ENCODE measurements around the gene IL4R.

IL4R gene

DNA sequence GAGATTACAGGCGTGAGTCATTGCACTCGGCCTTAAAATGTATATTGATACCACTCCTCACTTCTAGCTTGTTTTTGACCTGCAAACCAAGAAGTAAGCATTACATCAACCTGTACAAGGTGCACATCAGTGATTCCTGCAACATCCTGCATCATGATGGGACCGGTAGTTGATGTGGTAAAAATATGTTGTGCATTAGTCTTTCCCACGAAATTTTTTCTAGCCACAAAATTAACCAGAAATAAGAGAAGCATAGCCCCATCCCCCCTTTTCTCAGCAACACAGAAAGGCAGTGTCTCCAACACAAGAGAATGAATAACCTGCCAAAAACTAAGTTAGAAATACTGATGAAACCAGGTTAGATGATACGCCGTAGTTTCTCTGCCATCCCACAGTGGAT, 24.1 kb upstream of the IL4R start:
- no peak for DNase-seq

DNA sequence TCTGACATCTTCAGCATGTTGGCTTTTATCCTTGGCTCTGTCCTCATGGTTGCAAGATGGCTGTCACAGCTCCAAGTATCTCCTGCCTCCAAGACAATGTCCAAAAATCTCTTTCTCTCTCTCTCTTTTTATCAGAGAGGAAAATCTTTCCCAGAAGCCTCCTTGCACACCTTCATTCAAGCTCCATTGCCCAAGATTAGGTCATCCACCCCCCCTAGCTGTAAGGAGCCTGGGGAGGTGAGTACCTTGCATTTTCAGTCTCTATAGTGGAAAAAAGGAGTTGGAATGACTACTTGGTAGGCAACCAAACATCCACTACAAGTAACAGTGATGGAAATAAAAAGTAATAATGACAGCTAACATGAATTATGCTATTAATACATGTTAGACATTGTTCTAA, 23.2 kb upstream of the IL4R start:
- DNase-seq = no peak

DNA sequence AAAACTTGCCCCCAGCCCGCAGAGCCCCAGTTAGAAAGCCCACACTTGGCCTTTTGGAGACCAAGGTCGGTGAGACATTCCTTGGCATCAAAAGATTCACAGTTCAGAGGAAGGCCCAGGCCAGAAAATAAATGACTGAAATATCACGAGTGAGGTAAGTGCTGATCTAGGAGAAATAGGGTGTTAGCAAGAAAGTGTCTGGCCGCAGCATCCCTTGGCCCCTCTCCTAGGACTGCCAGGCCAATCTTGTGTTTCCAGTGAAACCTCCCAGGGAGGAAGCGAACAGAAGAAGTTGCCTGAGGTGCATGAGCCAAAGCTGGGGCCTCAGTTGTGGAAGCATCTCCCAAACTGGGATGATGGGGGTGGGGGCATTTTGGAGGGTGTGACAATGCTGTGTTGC, 22.7 kb upstream of the IL4R start:
- no peak for DNase-seq

DNA sequence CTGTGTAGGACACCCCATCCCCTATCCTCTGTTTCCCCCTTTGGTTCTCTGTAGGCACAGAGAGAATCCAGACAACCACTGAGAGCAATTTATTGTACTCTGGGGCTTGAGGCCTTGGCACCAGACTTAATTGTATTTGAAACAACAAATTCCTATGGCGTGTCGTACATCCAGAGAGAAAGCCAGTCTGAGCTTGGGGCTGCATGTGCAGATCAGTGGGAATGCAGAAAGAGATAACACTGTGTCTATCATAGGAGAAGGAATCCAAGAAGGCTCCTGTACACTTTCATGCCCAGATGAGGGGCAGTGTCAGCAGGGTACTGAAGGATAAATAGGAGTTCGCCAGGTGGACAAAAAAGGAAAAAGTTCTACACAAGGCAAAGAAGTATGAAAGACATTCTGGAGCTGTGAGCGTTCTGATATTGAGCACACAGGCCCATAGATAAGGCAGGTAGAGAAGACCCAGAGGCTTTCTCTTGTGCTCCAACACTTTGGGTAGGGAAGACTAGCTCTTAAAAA, 22.0 kb upstream of the IL4R start:
- no peak for DNase-seq

DNA sequence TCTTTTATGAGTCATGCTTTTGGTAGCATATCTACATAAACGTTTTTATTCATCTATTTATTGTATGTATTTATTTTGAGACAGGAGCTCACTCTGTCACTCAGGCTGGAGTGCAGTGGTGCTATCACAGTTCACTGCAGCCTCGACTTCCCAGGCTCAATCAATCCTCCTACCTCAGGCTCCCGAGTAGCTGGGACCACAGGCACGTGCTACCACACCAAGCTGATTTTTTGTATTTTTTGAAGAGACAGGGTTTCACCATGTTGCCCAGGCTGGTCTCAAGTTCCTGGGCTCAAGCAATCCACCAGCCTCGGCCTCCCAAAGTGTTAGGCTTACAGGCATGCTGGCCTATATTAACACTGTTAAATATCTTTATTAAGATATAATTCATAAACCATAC, 20.4 kb upstream of the IL4R start:
- DNase-seq = no peak

DNA sequence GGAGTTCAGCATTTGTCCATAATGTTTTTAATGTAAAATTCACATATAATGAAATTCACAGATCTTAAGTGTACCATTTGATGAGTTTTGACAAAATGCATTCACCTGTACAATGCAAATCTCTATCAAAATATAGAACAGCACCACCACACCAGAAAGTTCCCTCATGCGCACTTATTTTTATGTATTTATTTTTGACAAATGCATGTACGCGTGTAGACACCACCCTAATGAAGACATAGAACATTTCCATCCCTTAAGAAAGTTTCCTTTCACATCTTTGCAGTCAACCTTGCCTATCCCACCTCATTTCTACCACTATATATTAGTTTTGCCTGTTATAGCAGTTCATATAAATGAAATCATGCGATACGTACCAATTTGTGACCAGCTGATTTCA, 15.6 kb upstream of the IL4R start:
- no peak for DNase-seq

DNA sequence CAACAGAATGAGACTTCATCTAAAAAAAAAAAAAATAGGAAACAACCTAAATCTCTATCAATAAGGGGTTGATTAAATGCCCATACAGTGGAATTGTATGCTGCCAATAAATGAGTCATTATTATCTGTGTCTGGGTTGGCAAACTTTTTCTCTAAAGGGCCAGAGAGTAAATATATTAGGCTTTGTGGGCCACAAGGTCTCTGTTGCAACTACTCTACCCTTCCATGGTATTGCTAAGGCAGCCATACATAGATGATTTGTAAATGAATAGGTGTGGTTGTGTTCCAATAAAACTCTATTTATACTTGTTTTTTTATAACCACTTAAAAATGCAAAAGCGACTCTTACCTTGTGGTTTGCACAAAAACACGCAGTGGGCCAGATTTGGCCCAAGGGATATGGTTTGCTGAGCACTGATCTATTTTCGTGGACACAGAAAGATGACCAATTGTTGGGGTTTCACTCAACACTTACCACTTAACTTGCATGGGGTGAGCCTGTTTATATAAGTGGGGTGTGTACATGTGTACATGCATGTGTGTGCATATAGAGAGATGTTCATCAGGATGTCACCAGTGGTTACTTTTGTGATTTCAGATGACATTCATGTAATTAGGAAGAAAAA, 12.4 kb upstream of the IL4R start:
- no peak for DNase-seq

DNA sequence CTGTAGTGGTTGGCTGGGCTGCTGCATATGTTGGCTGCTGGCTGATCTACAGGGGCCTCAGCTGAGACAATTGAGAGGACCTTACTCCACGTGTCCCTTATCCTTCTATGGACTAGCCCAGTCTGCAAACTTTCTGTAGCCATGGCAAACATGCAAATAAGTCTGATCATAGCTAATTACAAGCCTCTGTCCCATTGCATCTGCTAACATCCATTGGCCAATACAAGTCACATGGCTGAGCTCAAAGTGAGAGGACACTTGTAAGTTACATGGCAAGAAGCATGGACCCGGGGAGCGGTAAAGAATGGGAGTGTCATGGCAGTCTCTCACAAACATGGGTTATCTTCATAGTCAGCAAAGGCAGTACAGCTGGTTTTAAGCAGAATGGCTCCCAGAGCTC, 11.6 kb upstream of the IL4R start:
- DNase-seq = no peak

DNA sequence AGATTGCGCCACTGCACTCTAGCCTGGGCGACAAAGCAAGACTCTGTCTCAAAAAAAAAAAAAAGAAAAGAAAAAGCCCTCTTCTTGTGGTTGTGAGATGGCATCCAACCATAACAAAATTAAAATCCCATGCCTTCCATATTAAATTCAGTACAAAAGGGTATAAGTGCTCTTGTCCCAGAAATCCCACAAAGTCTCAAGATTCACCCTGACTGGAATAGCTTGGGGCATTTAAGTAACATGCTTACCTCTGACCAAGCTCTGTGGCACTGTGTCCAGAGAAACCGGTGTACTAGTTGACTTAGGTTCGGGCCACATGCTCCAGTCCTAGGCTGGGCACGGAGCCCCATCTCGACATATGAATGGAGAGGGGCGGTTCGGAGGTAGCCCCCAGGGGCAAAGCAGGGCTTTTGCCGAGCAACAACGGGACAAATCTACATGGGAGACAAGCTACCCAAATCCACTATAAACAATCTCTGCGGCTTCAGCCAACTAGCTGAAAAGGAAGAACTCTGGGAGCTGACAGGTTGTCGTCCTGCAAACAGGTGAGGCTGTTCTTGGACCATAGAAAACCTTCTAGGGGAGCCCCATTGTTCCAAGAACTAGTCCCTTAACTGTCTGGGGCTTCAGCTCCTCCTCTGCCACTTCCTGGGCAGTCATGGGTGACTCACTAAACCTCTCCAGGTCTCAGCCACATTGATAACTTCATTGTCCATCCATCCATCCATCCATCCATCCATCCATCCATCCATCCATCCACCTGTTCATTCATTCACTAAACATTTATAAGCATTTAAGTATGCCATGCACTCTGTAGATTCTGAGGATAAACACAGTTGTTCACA, 10.3 kb upstream of the IL4R start:
- DNase-seq = no peak

DNA sequence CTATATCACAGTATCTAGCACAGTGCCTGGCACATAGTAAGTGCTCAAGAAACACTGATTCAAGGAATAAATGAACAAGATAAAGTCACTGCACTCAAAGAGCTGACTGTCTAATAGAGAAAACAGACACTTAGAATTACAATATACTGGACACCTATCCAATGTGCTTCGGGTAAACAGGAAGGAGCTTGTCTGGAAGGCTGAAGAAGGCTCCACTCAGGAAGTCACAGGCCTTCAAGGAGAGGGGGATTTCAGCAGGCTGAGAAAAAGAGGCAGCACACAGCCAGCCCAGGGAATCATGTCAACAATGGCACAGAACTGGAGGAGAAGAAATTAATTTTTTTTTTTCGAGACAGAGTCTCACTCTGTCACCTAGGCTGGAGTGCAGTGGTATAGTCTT, 9.7 kb upstream of the IL4R start:
- DNase-seq = no peak

DNA sequence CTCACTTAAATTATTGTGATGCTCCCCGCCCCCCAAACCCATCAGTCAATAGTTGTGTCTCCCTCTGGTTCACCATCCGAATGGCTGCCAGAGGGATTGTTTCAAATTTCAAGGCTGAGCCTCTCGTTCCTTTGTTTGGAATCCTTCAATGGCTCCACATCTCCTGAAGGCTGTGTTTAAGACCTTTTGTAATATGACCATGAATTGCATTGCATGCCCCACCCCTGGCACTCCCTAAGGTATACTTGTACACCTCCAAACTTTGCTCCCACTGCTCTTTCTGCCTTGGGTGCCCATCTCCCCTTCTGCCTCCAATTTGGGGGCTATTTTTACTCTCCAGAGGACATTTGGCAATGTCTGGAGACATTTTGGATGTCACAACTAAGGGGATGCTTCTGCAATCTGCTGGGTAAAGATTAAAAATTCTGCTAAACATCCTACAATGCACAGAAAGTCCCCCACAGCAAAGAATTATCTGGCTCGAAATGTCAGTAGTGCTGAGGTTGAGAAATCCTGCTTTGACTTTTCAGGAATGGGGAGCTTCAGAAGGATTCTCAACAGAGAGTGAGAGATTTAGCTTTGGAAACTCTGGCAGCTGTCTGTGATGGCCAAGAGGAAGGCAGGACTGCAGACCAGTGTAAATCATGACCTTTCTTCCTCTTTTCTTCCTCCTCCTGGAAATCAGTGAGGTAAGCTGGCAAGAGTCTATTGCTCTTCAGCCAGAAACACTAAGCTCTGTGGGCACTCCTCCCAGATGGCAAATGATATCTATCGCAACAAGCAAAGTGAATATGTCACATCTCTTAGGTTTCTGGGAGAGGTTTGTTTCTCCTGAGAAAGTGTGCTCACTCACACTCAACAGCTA, 8.7 kb upstream of the IL4R start:
- no peak for DNase-seq

DNA sequence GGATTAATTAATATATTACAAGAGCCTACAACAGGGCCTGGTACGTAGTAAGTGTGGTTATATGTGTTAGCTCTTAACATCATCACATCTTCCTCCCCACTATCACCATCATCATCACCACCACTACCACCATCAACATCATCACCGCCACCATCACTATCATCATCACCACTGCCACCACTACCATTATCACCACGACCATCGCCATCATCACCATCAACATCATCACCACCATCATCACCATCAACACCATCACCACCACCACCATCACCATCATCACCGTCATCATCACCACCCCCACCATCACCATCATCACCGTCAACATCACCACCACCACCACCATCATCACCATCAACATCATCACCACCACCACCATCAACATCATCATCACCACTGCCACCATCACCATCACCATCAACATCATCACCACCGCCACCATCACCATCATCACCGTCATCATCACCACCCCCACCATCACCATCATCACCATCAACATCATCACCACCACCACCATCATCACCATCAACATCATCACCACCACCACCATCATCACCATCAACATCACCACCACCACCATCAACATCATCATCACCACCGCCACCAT, 7.8 kb upstream of the IL4R start:
- DNase-seq = no peak

DNA sequence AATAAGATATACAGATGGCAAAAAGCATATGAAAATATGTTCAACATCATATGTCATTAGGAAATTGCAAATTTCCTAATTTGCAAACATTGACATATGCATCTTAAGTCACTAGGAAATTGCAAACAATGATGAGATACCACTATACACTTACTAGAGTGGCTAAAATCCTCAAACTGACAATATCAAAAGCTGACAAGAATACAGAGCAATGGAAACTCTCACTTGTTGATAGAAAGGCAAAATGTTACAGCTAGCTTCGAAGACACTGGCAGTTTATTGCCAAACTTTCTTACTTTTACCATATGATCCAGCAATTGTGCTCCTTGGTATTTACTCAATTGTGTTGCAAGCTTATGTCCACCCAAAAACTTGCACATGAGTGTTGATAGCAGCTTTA, 5.0 kb upstream of the IL4R start:
- no peak for DNase-seq

DNA sequence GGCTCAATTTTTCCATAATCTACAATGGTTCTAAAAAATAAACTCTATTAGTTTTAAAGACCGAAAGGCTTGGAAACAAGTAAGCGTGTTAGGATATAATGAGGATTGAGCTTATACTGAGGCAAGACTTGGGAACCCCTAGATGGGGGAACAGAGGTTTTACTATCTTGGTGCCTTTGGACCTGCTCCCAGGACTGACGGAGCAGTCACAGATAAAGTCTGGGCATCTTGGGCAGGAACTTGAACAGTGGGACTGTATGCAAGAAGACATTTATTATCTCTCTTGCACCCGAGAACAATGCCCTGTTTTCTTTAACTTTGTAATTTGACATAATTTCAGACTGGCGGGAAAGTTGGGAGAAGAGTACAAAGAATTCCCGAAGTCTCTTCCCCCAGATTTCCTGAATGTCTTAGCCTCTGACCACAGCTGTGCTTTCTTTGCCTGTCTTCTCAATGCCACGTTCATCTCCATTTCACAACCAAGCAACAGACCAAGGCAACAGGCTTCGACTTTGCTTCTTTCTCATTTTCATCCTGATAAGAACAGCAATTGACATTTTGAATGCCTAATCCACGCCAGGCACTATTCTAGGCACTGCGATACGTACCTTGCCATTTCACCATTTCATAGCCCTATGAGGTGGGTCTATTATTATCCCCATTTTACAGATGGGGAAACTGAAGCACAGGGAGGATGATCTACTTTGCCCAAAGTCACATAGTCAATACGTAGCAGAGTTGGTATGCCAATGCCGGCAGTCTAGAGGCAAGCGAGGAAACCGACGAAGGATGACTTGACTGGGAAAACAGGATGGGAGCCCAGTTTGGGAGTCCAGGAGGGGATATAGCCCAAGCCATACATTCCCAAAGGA, 3.0 kb upstream of the IL4R start:
- DNase-seq = no peak

DNA sequence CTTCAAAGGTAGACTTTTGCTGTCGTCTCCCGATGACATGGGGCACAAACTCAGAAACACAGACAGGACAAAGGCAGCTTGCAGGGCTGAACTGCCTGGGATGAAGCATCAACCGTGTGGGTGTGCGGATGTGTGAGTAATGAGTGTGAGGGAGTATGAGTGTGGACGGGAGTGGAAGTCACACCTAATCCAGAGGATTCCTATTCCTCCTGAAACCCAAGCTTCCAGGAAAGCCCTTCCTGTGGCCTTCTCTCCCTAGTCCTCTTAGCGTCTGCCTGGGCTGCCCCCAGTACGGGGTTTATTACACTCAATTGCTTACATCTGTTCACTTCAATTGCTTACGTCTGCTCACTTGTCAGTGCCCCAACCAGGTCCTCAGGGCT, 2.3 kb upstream of the IL4R start:
- DNase-seq = no peak

DNA sequence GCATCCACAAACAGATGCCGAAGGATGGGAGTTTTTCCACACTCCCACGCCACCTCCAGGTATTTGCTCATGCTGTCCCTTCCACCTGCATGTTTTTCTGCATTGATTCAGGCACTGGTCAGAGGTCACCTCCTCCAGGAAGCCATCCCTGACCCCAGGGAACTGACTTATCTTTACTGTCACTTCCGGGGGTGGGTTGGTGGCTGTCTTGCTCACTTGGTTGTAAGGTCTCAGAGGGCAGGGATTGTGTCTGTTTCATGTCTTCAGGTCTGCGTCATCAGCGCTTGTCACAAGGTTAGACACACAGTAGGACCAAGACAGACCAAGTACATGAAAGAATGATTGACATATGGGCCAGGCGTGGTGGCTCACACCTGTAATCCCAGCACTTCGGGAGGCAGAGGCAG, 1.9 kb upstream of the IL4R start:
- DNase-seq = no peak

DNA sequence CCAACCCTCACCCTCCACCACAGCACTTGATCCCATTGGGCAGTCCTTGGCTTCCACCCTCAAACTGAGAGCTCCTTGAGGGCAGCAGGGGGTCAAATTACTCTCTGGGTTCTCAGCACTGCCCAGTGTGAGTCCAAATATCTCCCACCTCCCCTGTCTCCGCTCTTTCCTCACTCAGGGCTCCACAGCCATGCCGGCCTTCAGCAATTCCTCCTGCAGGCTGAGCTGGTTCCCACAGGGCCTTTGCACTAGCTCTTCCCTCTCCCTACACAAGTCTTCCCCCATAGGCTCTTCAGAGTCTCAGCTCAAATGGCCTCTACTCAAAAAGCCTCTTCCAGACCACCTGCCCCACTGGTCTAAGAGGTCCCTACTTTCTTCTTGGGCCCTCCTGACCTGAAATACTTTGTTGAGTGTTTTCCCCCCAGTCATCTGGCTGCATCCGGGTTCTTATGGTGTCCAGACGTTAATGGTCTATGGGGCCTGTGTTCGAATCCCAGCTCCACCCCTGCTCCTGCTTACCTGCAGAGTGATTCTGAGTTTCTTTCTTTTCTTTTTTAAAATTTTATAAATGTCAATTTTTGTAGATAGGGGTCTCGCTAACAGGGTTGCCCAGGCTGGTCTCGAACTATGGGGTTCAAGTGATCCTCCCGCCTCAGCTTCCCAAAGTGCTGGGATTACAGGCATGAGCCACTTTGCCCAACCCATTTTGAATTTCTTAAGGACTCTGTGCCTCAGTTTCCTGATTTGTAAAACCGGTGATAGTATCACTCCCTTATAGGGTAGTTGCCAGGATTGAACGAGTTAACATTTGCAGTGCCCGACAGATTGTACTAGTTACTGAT, 973 bp upstream of the IL4R start:
- no peak for DNase-seq

DNA sequence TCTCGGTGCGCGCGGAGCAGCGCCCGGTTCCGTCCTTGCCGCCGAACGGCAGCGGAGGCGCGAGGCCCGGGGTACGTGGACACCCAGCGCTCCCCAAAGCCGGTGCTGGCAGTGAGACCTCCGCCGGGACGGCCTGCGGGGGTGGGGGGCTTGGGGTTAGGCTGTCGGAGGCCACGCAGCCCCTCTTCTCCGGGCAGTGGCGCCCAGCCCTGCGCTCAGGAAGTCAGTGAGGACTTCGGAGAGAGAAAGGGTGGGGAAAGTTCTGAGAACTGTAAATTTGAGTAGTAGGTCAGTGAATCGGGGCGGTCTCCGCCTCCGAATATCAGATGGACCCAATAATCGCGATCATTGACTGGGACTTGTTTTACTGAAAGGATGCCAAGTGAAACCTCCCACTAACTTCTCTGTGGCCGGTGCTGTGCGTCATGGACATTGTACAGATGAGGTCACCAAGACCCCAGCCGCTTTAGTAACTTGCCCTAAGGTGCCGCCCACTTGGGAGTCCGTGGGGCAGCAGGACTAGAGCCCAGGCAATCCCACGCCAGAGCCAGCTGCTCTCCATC, 468 bp downstream of the IL4R start:
- no peak for DNase-seq

DNA sequence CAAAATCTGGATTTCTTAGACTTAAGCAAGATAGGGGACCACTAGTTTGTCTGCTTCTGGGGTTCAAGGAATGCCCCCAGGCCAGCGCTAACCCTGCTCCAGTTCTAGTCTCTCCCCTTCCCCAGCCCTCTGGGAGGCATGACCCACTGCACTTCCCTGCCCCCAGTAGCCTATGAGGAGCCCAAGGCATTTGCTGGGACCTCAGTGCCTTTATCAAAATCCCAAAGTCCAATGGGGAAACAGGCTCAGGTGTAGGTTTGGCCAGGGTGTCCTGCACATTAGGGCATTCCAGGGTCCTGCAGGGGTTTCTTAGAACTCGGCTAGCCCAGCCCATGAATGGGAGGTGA, 1.2 kb downstream of the IL4R start:
- DNase-seq = no peak

DNA sequence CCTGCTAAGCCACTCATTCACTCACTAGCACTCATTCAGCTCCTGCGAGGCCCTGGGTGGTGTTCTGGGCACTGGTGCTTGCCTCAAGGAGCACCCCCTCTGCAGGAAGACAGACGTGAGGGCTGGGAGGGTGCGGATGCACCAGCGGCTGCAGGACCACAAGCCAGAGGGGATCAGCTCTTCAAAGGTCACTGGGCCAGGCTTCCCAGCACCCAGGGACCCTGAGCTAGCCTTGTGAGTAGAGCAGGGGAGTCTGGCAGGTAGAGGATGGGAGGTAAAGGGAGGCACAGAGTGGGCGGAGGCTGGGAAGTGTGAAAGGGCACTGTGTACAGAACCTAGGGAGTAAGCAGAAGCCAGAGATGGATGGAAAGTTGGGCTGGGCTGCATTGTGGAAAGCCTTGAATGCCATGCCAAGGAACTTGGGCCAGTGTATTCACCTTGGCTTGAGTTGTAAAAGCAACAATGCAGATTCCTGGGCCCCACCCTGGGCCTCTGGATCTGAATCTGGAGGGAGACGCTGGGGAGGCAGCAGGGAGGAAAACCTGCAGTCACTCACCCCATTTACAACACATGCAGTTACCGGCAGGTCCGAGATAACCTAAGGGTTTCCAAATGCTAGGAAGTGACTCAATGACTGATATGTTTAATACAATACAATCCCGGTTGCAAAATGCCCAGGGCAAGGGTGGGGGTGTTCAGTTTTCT, 1.7 kb downstream of the IL4R start:
- no peak for DNase-seq
